Measurements from ENCODE around the gene TMPO.

TMPO gene

DNA sequence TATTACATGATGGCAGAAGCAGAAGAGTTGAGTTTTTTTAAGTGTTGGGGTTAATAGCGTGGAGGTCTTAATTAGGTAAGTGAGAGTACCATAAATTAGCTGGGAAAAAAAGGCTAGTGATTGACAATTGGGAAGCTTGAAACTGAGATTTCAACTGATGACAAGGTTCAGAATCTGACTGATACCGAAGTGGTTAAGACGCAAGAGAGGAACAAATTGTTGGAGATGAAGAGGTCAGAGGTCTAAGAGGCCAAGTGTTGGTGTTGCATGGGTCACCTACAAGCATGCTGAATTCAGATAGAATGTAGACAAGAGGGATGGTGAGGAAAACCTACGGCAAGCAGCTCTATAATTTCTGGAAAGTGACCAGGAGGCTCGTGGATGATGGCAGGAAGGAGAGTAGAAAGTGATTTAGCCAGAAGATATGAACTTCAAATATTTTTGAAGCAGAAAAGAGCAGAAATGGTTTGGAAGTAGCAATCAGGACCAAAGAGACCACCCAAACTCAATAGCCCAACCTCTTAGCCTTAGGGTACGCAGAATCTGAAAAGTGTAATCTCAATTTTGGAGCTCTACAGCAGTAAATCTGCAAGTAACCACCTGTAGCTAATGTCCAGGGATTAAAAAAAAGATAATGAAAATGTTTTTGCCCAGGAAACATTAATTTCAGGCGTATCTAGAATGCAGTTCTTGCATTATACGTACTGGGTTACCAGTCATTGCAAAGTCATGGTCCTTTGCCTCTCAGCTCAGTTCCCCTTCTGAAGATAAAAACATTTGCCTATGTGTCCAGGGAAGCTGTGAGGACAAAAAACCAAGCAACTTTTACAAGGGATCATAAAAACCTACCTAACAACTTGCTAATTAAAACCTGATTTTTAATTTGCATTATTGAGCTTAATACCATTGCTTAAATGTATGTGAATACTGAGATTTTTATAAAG, 1.7 kb upstream of the TMPO start:
- no peak for DNase-seq (ENCODE audit: low read depth)
- no peak overlapping the region for H3K4me3 ChIP-seq (ENCODE audit: control insufficient read depth, low read depth, low read length)
- no peak for TF ChIP-seq CTCF (conservative IDR thresholded peaks at IDR 0.05; ENCODE audit: control insufficient read depth, insufficient read depth, low read depth, low read length)

DNA sequence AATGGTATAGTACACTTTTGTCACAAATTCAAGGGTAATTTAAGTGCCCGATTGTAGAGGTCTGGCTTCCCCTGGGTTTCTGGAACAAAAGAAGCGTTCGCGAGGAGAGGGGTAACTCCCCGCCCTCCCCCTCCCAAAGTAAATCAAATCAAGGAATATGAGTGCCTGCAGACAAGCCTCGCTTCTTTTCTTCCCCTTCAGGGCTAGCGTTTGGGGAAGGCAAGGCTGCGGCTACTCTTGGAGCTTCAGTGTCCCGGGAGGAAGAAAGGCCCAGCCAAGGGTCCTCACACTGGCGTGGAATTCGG, 456 bp upstream of the TMPO start:
- peak overlapping the region; percentile 86 for H3K4me3 ChIP-seq (ENCODE audit: control insufficient read depth, low read depth, low read length)
- TF ChIP-seq CTCF (conservative IDR thresholded peaks at IDR 0.05; ENCODE audit: control insufficient read depth, insufficient read depth, low read depth, low read length) = no peak
- no peak for DNase-seq (ENCODE audit: low read depth)

DNA sequence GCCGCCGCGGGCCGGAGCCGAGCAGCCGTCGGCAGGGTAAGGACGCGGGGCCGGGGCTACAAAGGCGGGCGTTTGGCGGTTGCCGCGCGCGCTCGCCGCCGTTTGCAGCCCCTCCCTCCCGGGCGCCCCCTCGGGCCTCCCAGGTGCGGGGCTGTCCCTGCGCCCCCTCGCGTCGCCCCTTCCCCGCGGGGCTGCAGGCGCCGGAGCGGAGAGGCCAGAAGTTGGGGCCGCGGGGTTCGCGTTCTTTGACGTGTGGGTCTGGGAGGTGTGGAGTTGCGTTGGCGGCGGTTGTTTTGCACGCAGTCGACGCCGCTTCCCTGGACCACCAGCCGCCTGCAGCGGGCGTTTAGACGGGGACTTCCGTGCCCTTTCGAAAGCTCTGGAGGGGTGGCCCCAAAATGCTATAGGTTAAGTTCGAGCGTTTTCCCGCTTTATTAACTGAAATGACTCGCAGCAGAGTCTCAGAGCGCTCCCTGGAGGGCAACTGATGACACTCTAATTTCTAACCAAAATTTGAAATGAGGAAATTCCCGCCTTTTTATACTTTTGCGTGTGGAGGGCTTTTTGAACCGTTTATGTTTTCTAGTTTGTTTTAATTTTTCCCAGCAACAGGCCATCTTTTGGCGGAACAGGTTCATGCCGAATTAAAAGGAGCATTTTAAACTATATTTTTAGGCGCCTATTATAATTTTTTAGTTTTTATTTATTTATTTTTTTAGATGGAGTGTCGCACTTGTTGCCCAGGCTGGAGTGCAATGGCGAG, 902 bp downstream of the TMPO start:
- DNase-seq (ENCODE audit: low read depth) = peak; percentile 85
- TF ChIP-seq CTCF (conservative IDR thresholded peaks at IDR 0.05; ENCODE audit: control insufficient read depth, insufficient read depth, low read depth, low read length) = peak; percentile 57
- peak overlapping the region; percentile 86 for H3K4me3 ChIP-seq (ENCODE audit: control insufficient read depth, low read depth, low read length)

- no peak overlapping the region for H3K4me3 ChIP-seq (ENCODE audit: control insufficient read depth, low read depth, low read length)
- no peak for TF ChIP-seq CTCF (conservative IDR thresholded peaks at IDR 0.05; ENCODE audit: control insufficient read depth, insufficient read depth, low read depth, low read length)
- DNase-seq (ENCODE audit: low read depth) = no peak
Observed at GRCh38 chr12:98519257-98519907, 4.0 kb downstream of the TMPO start.

DNA sequence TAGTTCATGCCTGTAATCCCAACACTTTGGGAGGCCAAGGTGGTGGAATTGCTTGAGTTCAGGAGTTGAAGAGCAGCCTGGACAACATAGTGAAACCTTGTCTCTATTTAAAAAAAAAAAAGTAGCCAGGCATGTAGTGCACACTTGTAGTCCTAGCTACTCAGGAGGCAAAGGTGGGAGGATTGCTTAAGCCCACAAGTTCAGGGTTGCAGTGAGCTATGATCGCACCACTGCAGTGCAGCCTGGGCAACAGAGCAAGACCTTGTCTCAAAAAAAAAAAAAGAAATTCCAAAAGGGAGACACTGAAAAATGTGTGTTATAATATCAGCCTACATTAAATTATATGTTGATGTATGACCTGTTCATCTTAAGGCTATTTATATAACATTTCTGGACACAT, 14.7 kb downstream of the TMPO start:
- DNase-seq (ENCODE audit: low read depth) = no peak
- TF ChIP-seq CTCF (conservative IDR thresholded peaks at IDR 0.05; ENCODE audit: control insufficient read depth, insufficient read depth, low read depth, low read length) = no peak
- H3K4me3 ChIP-seq (ENCODE audit: control insufficient read depth, low read depth, low read length) = no peak overlapping the region

- TF ChIP-seq CTCF (conservative IDR thresholded peaks at IDR 0.05; ENCODE audit: control insufficient read depth, insufficient read depth, low read depth, low read length) = peak; percentile 64
- H3K4me3 ChIP-seq (ENCODE audit: control insufficient read depth, low read depth, low read length) = no peak overlapping the region
- DNase-seq (ENCODE audit: low read depth) = peak; percentile 66
Observed at GRCh38 chr12:98532687-98533304, 17.4 kb downstream of the TMPO start.
